Activated T-helper 1 cell treated with anti-CD3 and anti-CD28 coated beads, Interleukin-2, amount 50 U/mL, for 16 hours (primary cell): ENCODE data around the gene FILIP1L.
"Not testable (repeated sequence)": the region's sequence is repeated elsewhere in the genome, so short reads cannot be mapped to it uniquely, and the experiment has no call there.

Source experiments
- DNase-seq, 2 donors: peaks; one replicate each; pipeline ENCODE4 v3.0.0-alpha.2; 2020; ENCODE audit warnings: low read depth in 1 of 2, low spot score in 1 of 2

The FILIP1L gene

GRCh38 chr3:99851955-99852354 lies 262.3 kb downstream of the FILIP1L start:
- DNase-seq = no peak

GRCh38 chr3:99850608-99851007 lies 263.7 kb downstream of the FILIP1L start:
- no peak for DNase-seq

GRCh38 chr3:99848433-99848832 lies 265.9 kb downstream of the FILIP1L start:
- DNase-seq = no peak

GRCh38 chr3:99846477-99847160 lies 267.7 kb downstream of the FILIP1L start:
- no peak for DNase-seq

- no peak for DNase-seq
Observed at GRCh38 chr3:99845999-99846398, 268.3 kb downstream of the FILIP1L start.

- DNase-seq = no peak
Observed at GRCh38 chr3:99845331-99845730, 269.0 kb downstream of the FILIP1L start.

- DNase-seq = no peak
Observed at GRCh38 chr3:99843590-99844258, 270.6 kb downstream of the FILIP1L start.

- no peak for DNase-seq
Observed at GRCh38 chr3:99842826-99843589, 271.3 kb downstream of the FILIP1L start.

GRCh38 chr3:99841949-99842348 lies 272.4 kb downstream of the FILIP1L start:
- not testable (repeated sequence) for DNase-seq

- no peak for DNase-seq
Observed at GRCh38 chr3:99839613-99840012, 274.7 kb downstream of the FILIP1L start.

GRCh38 chr3:99838755-99839154 lies 275.5 kb downstream of the FILIP1L start:
- no peak for DNase-seq

- no peak for DNase-seq
Observed at GRCh38 chr3:99837715-99838114, 276.6 kb downstream of the FILIP1L start.

- no peak for DNase-seq
Observed at GRCh38 chr3:99836681-99837080, 277.6 kb downstream of the FILIP1L start.

GRCh38 chr3:99834211-99834957 lies 279.9 kb downstream of the FILIP1L start:
- DNase-seq = no peak

- no peak for DNase-seq
Observed at GRCh38 chr3:99833617-99834205, 280.6 kb downstream of the FILIP1L start.

GRCh38 chr3:99829844-99830243 lies 284.5 kb downstream of the FILIP1L start:
- DNase-seq = no peak

- no peak for DNase-seq
Observed at GRCh38 chr3:99825004-99825640, 289.2 kb downstream of the FILIP1L start.

- DNase-seq = no peak
Observed at GRCh38 chr3:99823723-99824711, 290.3 kb downstream of the FILIP1L start.

GRCh38 chr3:99818818-99819217 lies 295.5 kb downstream of the FILIP1L start:
- DNase-seq = no peak
